ENCODE data around the gene MYO16.
"Not testable (repeated sequence)": the region's sequence is repeated elsewhere in the genome, so short reads cannot be mapped to it uniquely, and the experiment has no call there.

The MYO16 gene

GRCh38 chr13:108889324-108889984 is 260.0 kb downstream of the MYO16 start:
- DNase-seq (ENCODE audit: low read depth in 2 of 2): no peak

- DNase-seq (ENCODE audit: low read depth in 2 of 2): peak in 1 of 2 experiments; percentile 21
These were observed 265.9 kb downstream of the MYO16 start for GRCh38 chr13:108895220-108895704.

- no peak for DNase-seq (ENCODE audit: low read depth in 2 of 2)
These were observed 268.5 kb downstream of the MYO16 start for GRCh38 chr13:108897955-108898354.

GRCh38 chr13:108902405-108903155 is 273.2 kb downstream of the MYO16 start:
- DNase-seq (ENCODE audit: low read depth in 2 of 2): no peak

- DNase-seq (ENCODE audit: low read depth in 2 of 2): no peak
These were observed 274.2 kb downstream of the MYO16 start for GRCh38 chr13:108903613-108904012.

GRCh38 chr13:108911807-108912206 is 282.4 kb downstream of the MYO16 start:
- DNase-seq (ENCODE audit: low read depth in 2 of 2): no peak

GRCh38 chr13:108913731-108914130 is 284.3 kb downstream of the MYO16 start:
- DNase-seq (ENCODE audit: low read depth in 2 of 2): not testable (repeated sequence)

GRCh38 chr13:108915095-108915633 is 285.8 kb downstream of the MYO16 start:
- no peak for DNase-seq (ENCODE audit: low read depth in 2 of 2)

GRCh38 chr13:108915634-108916512 is 286.5 kb downstream of the MYO16 start:
- DNase-seq (ENCODE audit: low read depth in 2 of 2): peak; percentile 15 to 18

GRCh38 chr13:108917581-108917980 is 288.2 kb downstream of the MYO16 start:
- DNase-seq (ENCODE audit: low read depth in 2 of 2): peak; percentile 85 to 89

- DNase-seq (ENCODE audit: low read depth in 2 of 2): no peak
These were observed 289.9 kb downstream of the MYO16 start for GRCh38 chr13:108919036-108919907.

GRCh38 chr13:108920137-108920536 is 290.7 kb downstream of the MYO16 start:
- DNase-seq (ENCODE audit: low read depth in 2 of 2): no peak

- no peak for DNase-seq (ENCODE audit: low read depth in 2 of 2)
These were observed 291.8 kb downstream of the MYO16 start for GRCh38 chr13:108921238-108921637.

GRCh38 chr13:108922108-108922507 is 292.7 kb downstream of the MYO16 start:
- no peak for DNase-seq (ENCODE audit: low read depth in 2 of 2)

GRCh38 chr13:108923386-108924047 is 294.1 kb downstream of the MYO16 start:
- DNase-seq (ENCODE audit: low read depth in 2 of 2): no peak

GRCh38 chr13:108924134-108924533 is 294.7 kb downstream of the MYO16 start:
- no peak for DNase-seq (ENCODE audit: low read depth in 2 of 2)

GRCh38 chr13:108924541-108924940 is 295.1 kb downstream of the MYO16 start:
- no peak for DNase-seq (ENCODE audit: low read depth in 2 of 2)

- no peak for DNase-seq (ENCODE audit: low read depth in 2 of 2)
These were observed 295.7 kb downstream of the MYO16 start for GRCh38 chr13:108925070-108925469.

- no peak for DNase-seq (ENCODE audit: low read depth in 2 of 2)
These were observed 297.5 kb downstream of the MYO16 start for GRCh38 chr13:108926862-108927261.

GRCh38 chr13:108927615-108928014 is 298.2 kb downstream of the MYO16 start:
- DNase-seq (ENCODE audit: low read depth in 2 of 2): no peak

All from fibroblast of skin of left biceps (primary cell).